Measurements from ENCODE around the gene ITGA1. TPM values are rescaled to one million over a fixed set of nuclear protein-coding genes. Genes with fewer than 3 reads are reported as not detected.

The ITGA1 gene
- total RNA-seq, 2 experiments from 2014 or later: 2.6 to 3.2 TPM

- H3K4me1 Mint-ChIP-seq: peaks cover 5% of the 10 kb centered on the region
- POLR2A ChIA-PET: no interaction called here
- no peak overlapping the region for H3K4me3 Mint-ChIP-seq
Measured at GRCh38 chr5:52906845-52907244, 119.1 kb downstream of the ITGA1 start.

DNA sequence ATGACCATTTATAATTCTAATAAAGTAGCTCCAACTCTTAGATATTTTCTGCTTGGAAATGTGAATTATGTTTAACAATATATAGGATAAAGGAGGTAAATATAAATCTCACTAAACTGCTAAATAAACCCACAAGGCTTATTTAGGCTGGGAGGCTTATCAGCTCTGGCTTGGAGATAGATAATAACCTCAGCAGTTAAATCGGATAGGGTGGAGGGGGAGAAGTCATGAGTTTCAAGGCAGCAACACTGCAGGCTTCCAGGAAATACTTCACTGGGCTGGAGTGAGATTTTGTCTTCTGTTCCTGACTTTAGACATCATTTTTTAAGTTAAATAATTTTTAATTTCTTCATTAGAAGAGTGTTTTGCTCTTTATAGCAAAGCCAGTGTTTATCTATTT lies 121.5 kb downstream of the ITGA1 start:
- ChIA-PET POLR2A (no interaction called here), CTCF (interaction anchor here (1.1 kb wide), 1 partner anchor 24 kb away, joined by 3 read pairs; no protein-coding TSS in a partner anchor)
- no peaks in the 10 kb centered on the region for H3K9me3 Mint-ChIP-seq
- no peaks in the 10 kb centered on the region for H3K36me3 Mint-ChIP-seq (ENCODE audit: low read depth)
- no peak for DNase-seq
- no peaks in the 10 kb centered on the region for H3K27me3 Mint-ChIP-seq
- H3K4me1 Mint-ChIP-seq: peaks cover 5% of the 10 kb centered on the region
- H3K27ac Mint-ChIP-seq: no peak overlapping the region
- H3K4me3 Mint-ChIP-seq: no peak overlapping the region

More at GRCh38 chr5:52906845-52907244, 119.1 kb downstream of the ITGA1 start:
- H3K27ac Mint-ChIP-seq: no peak overlapping the region
- CTCF ChIA-PET: interaction anchor here (1.2 to 1.4 kb wide), 3 partner anchors 9 to 242 kb away, joined by 3 to 6 read pairs (median 4); no protein-coding TSS in a partner anchor
- no peaks in the 10 kb centered on the region for H3K36me3 Mint-ChIP-seq (ENCODE audit: low read depth)
- DNase-seq: no peak
- peaks cover 5% of the 10 kb centered on the region for H3K27me3 Mint-ChIP-seq
- no peaks in the 10 kb centered on the region for H3K9me3 Mint-ChIP-seq

- H3K36me3 Mint-ChIP-seq (ENCODE audit: low read depth): no peaks in the 10 kb centered on the region
- POLR2A ChIA-PET: no interaction called here
- no peak overlapping the region for H3K27ac Mint-ChIP-seq
Measured at GRCh38 chr5:52910071-52910470, 122.4 kb downstream of the ITGA1 start.

DNA sequence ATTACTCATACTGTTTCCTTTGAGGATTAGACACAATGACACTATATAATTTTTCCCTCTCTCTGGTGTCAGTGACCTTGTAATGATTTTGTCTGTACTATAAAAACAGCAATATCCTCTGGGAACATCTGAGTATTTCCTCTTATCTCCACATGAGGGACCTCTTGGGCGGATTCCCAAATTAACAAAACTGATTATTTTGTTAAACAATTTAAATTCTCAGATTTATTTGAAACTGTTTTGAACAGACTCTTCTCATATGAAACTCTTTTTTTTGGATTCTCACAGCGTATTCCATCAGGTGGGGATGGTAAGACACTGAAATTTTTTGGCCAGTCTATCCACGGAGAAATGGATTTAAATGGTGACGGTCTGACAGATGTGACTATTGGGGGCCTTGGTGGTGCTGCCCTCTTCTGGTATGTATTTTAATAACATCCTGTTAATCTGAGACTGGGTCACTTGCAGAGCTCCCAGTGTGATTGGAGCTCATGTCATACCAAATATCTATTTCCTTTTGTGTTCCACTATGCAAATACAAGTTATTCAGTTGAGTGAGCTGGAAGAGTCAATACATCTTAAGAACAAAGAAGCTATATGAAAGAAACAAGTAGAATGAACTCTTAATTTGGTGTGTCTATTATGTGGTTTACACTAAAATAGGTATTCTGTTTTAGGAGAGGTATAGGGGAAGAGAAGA lies 127.6 kb downstream of the ITGA1 start:
- peaks cover 9% of the 10 kb centered on the region for H3K4me1 Mint-ChIP-seq
- POLR2A ChIA-PET: no interaction called here
- no peak overlapping the region for H3K27ac Mint-ChIP-seq
- H3K4me3 Mint-ChIP-seq: peak overlapping the region; percentile 31
- no peaks in the 10 kb centered on the region for H3K9me3 Mint-ChIP-seq
- H3K27me3 Mint-ChIP-seq: peaks cover 2% of the 10 kb centered on the region
- DNase-seq: peak; percentile 64
- no peaks in the 10 kb centered on the region for H3K36me3 Mint-ChIP-seq (ENCODE audit: low read depth)
- CTCF ChIA-PET: interaction anchor here (0.6 to 1.0 kb wide), 6 partner anchors 9 to 229 kb away, joined by 3 to 6 read pairs (median 3); partner anchors contain the start of genes ITGA1 and PELO

More at GRCh38 chr5:52910071-52910470, 122.4 kb downstream of the ITGA1 start:
- CTCF ChIA-PET: no interaction called here
- H3K4me3 Mint-ChIP-seq: no peak overlapping the region
- H3K9me3 Mint-ChIP-seq: no peaks in the 10 kb centered on the region
- DNase-seq: no peak
- H3K4me1 Mint-ChIP-seq: peaks cover 9% of the 10 kb centered on the region
- no peaks in the 10 kb centered on the region for H3K27me3 Mint-ChIP-seq

GRCh38 chr5:52920929-52921328 lies 133.2 kb downstream of the ITGA1 start:
- no peaks in the 10 kb centered on the region for H3K9me3 Mint-ChIP-seq
- no peak overlapping the region for H3K4me3 Mint-ChIP-seq

DNA sequence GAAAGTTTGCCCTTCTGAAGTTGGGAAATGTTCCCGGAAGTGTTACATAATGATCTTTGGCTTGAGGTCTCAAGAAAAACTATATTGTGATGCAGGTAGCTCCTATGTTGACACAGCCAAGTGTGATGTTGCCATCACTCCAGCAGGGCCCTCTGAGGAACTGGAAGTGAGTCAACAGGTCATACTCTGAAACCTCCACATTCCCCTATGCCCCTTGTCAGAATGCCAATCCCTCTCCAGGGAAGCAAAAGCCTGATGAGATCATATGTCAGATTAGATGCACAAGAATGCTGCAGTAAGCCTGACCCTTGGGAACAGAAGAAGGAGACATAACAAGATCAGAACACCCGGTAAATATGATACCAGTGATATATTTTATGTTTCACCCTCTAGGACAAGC lies 134.7 kb downstream of the ITGA1 start:
- Mint-ChIP-seq H3K36me3 (ENCODE audit: low read depth) (no peaks in the 10 kb centered on the region), H3K27ac (no peak overlapping the region), H3K27me3 (peaks cover 13% of the 10 kb centered on the region), H3K9me3 (no peaks in the 10 kb centered on the region), H3K4me1 (peaks cover 6% of the 10 kb centered on the region), H3K4me3 (no peak overlapping the region)
- ChIA-PET CTCF (interaction anchor here (1.5 kb wide), 1 partner anchor 26 kb away, joined by 3 read pairs; no protein-coding TSS in a partner anchor), POLR2A (no interaction called here)
- no peak for DNase-seq

More at GRCh38 chr5:52920929-52921328, 133.2 kb downstream of the ITGA1 start:
- Mint-ChIP-seq H3K27me3 (peaks cover 16% of the 10 kb centered on the region), H3K36me3 (ENCODE audit: low read depth) (no peaks in the 10 kb centered on the region), H3K4me1 (peaks cover 6% of the 10 kb centered on the region), H3K27ac (no peak overlapping the region)
- ChIA-PET CTCF (interaction anchor here (1.5 kb wide), 1 partner anchor 28 kb away, joined by 3 read pairs; no protein-coding TSS in a partner anchor), POLR2A (no interaction called here)
- DNase-seq: no peak

DNA sequence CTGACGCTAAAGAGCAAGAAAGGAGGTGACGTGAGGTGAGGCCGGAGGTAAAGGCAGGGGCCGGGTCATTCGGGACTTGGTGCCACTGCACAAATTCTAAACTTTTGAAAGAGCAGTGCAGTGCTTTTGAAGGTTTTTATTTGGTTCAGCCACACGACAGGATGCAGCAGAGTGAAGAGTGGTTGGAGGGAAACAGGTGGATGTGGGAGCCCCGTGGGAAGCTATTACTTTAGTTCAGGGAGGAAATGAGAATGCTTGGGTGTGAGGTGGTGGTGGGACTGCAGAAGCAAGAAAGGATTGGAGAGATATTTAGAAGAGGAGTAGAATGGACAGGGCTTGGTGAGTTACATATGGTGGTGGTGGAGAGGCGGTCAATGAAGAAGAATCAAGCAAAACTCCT lies 136.7 kb downstream of the ITGA1 start:
- H3K27ac Mint-ChIP-seq: no peak overlapping the region
- DNase-seq: no peak
- H3K36me3 Mint-ChIP-seq (ENCODE audit: low read depth): no peaks in the 10 kb centered on the region
- no peaks in the 10 kb centered on the region for H3K9me3 Mint-ChIP-seq
- peaks cover 13% of the 10 kb centered on the region for H3K27me3 Mint-ChIP-seq
- ChIA-PET POLR2A (interaction anchor here (0.7 kb wide), 1 partner anchor 125 kb away, joined by 3 read pairs; no protein-coding TSS in a partner anchor), CTCF (no interaction called here)
- H3K4me3 Mint-ChIP-seq: no peak overlapping the region
- peaks cover 6% of the 10 kb centered on the region for H3K4me1 Mint-ChIP-seq

DNA sequence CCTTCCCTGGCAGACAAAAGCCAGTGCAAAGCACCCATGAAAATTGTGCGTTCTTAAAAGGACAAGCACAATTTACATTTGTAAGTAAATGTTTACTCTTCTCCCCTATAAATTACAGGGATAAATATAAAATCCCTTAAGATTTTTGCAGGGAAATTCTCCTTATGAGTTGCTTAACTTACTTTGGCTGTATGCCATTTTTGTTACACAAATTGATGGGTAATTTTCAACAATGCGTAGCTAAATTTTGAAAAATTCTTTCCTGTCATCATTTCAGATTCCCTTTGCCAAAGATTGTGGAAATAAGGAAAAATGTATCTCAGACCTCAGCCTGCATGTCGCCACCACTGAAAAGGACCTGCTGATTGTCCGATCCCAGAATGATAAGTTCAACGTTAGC lies 137.3 kb downstream of the ITGA1 start:
- Mint-ChIP-seq H3K27me3 (peaks cover 13% of the 10 kb centered on the region), H3K27ac (no peak overlapping the region), H3K4me1 (peaks cover 6% of the 10 kb centered on the region), H3K4me3 (no peak overlapping the region), H3K36me3 (ENCODE audit: low read depth) (no peaks in the 10 kb centered on the region), H3K9me3 (no peaks in the 10 kb centered on the region)
- no peak for DNase-seq
- ChIA-PET POLR2A (no interaction called here), CTCF (no interaction called here)

DNA sequence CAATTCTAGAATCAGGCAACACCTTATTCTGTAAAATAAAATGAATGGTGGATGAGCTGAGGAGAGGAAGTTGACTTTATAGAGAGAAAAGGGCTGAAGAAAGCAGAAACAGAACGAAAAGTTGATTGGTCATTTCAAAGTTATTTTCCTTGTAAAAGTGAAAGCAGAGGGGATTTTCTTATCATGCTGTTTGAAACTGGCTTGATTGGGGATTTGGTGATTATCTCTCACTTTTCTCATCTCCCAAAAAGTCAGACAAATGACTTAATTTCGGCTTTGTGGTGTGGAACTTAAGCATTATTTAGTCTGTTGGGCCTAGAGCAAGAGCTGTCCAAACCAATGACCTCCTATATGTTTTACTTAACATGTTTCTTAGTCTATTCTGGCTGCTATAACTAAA lies 141.0 kb downstream of the ITGA1 start:
- Mint-ChIP-seq H3K27me3 (peaks cover 15% of the 10 kb centered on the region), H3K27ac (no peak overlapping the region), H3K4me3 (no peak overlapping the region), H3K9me3 (no peaks in the 10 kb centered on the region), H3K36me3 (ENCODE audit: low read depth) (no peaks in the 10 kb centered on the region), H3K4me1 (peaks cover 6% of the 10 kb centered on the region)
- ChIA-PET CTCF (interaction anchor here (1.0 kb wide), 1 partner anchor 10 kb away, joined by 4 read pairs; no protein-coding TSS in a partner anchor), POLR2A (no interaction called here)
- DNase-seq: no peak

DNA sequence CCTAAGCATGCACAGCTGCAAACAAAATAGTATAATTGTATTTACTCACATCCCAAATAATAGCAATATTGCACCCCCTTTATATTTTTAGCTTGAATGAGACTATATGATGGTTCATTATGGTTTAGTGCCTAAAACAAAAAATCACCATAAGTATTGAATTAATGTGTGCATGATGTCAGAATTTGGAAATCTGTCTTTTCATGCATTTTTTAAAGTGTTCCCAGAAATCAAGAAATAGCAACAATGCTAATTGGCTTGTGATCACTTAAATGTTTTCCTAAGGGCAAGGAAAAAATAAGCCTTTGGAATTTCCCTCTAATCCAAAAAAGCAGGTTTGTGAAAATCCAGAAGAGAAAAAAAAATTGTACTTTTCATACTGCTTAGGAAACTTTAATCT lies 150.5 kb downstream of the ITGA1 start:
- H3K4me1 Mint-ChIP-seq: no peaks in the 10 kb centered on the region
- H3K9me3 Mint-ChIP-seq: no peaks in the 10 kb centered on the region
- H3K4me3 Mint-ChIP-seq: no peak overlapping the region
- CTCF ChIA-PET: interaction anchor here (3.5 kb wide), 1 partner anchor 11 kb away, joined by 16 read pairs; no protein-coding TSS in a partner anchor
- POLR2A ChIA-PET: no interaction called here
- peaks cover 22% of the 10 kb centered on the region for H3K27me3 Mint-ChIP-seq
- no peak for DNase-seq
- H3K27ac Mint-ChIP-seq: no peak overlapping the region
- no peaks in the 10 kb centered on the region for H3K36me3 Mint-ChIP-seq (ENCODE audit: low read depth)

- peaks cover 16% of the 10 kb centered on the region for H3K4me1 Mint-ChIP-seq
- ChIA-PET CTCF (interaction anchor here (1.2 kb wide), 1 partner anchor 146 kb away, joined by 3 read pairs; no protein-coding TSS in a partner anchor), POLR2A (no interaction called here)
- H3K27ac Mint-ChIP-seq: no peak overlapping the region
- H3K9me3 Mint-ChIP-seq: no peaks in the 10 kb centered on the region
- no peaks in the 10 kb centered on the region for H3K36me3 Mint-ChIP-seq (ENCODE audit: low read depth)
- no peak overlapping the region for H3K4me3 Mint-ChIP-seq
- H3K27me3 Mint-ChIP-seq: peaks cover 8% of the 10 kb centered on the region
- DNase-seq: no peak
Measured at GRCh38 chr5:52943285-52943684, 155.6 kb downstream of the ITGA1 start.

DNA sequence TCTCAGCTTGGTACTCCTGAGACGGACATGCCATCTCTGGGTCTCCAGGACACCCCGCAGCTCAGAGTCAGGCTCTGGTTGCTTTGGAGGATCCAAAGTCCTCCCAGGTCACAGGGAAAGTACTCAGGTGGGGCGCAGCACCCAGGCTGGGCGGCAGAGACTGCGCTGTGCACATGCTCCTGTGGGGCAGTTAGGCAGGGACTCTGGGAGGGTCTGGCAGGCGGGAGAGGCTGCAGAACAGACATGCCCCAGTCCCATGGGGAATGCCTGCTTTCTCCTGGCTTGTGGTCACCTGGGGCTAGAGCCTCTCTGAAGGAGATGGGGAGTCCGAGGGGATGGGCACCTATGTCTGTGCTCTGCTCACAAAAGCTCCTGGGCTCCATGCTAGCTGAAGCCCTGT lies 156.1 kb downstream of the ITGA1 start:
- peaks cover 7% of the 10 kb centered on the region for H3K27me3 Mint-ChIP-seq
- no peak overlapping the region for H3K4me3 Mint-ChIP-seq
- no peaks in the 10 kb centered on the region for H3K9me3 Mint-ChIP-seq
- H3K36me3 Mint-ChIP-seq (ENCODE audit: low read depth): no peaks in the 10 kb centered on the region
- peaks cover 20% of the 10 kb centered on the region for H3K4me1 Mint-ChIP-seq
- ChIA-PET POLR2A (no interaction called here), CTCF (interaction anchor here (1.2 kb wide), 1 partner anchor 145 kb away, joined by 3 read pairs; no protein-coding TSS in a partner anchor)
- no peak overlapping the region for H3K27ac Mint-ChIP-seq
- no peak for DNase-seq

DNA sequence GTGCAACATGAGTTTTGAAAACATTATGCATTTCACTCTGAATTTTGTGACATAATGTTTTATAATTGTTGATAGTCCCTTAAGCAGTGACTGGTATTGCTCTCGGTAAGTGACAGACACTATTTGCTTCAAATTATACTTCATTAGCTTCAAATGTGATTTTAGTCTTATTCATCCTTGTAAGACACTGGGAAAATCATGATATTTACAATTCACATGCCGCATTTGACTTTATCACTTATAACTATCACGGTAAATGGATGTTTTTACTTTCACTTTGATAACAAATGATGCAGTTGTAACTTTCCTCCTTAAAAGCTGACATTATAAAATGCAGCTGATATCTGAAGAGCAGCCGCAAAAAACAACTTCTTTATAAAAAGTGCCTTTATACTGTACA lies 157.3 kb downstream of the ITGA1 start:
- ChIA-PET CTCF (no interaction called here), POLR2A (no interaction called here)
- DNase-seq: no peak
- Mint-ChIP-seq H3K27ac (peak overlapping the region; percentile 11), H3K4me1 (peaks cover 25% of the 10 kb centered on the region), H3K4me3 (peak overlapping the region; percentile 66), H3K36me3 (ENCODE audit: low read depth) (no peaks in the 10 kb centered on the region), H3K9me3 (no peaks in the 10 kb centered on the region), H3K27me3 (peaks cover 7% of the 10 kb centered on the region)

All from activated CD4-positive, alpha-beta T cell treated with anti-CD3 and anti-CD28 coated beads, Interleukin-2, amount 10 ng/mL, durations not matched to agents 7 days and 5 days (primary cell).